SH-SY5Y (cell line): ENCODE measurements around the gene VLDLR.

Experiments used
- GATA2 ChIP-seq: IDR thresholded peaks from 2 replicates; pipeline ENCODE4 v1.6.1; 2011; ENCODE audit warnings: mild to moderate bottlenecking, low read depth, low read length
- GATA3 ChIP-seq: IDR thresholded peaks from 2 replicates; pipeline ENCODE4 v1.6.1; 2011; ENCODE audit warnings: low read depth, mild to moderate bottlenecking, low read length, moderate library complexity

- TF ChIP-seq GATA2 = no peak
- TF ChIP-seq GATA3 = no peak
These were observed 60.4 kb downstream of the VLDLR start for GRCh38 chr9:2681981-2682380.
